HG02678 (cell line): Measurements from ENCODE around the gene CDADC1.

ENCODE experiments used
- ATAC-seq: cut with Tn5 transposase; IDR thresholded peaks from one replicate; pipeline ENCODE4 v1.9.1; 2021; ENCODE audit warnings: mild to moderate bottlenecking, moderate library complexity; ENCODE audit not compliant: unreplicated experiment

Gene CDADC1

DNA sequence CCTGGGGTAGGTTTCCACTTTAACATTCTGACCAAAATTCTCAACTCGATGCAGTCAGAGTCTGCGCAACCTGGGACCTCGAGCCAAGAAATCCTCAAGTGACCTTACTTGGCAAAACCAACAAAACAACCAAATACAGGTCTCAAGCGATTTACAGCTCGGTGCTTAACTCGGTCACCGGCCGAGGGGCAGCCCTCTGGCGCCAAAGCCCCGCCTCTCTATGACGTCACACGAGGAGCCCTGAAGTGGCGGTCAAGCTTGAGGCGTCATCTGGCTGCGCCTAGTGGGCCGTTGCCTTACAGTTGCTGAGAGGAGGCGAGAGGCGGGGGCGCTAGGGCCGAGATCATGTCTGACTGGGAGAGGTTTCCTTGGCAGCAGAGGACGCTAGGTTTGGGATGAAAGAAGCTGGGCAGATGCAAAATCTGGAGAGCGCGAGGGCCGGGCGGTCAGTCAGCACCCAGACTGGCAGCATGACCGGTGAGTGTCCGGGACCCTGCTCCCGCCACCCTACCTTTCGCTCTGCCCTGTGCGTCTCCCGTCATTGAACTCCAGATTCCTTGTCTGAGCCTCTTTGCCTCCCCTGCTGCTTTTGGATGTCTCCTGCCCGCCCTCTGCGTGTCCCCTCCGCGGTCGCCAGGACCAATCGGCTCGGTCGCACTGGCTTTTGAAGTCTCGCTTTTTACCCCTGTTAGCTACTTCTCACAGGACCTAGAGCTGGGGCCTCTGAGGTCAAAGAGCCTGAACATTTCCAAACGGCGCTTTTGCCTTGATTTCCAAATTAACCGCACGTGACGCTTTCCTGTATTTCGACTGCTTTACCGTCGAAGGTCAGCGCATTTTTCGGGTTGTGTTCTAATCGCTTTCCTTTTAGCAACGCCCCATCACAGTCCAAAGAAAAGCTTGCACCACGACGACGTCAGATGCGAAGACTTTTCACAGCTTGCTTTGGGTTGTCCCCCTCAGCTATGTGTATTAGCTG is at the start of gene CDADC1:
CDADC1 (plus strand) TSS at position 283 of the 979 bp plus-strand sequence; CDS start at position 396, 113 bp downstream.
- ATAC-seq: peak; percentile 96

DNA sequence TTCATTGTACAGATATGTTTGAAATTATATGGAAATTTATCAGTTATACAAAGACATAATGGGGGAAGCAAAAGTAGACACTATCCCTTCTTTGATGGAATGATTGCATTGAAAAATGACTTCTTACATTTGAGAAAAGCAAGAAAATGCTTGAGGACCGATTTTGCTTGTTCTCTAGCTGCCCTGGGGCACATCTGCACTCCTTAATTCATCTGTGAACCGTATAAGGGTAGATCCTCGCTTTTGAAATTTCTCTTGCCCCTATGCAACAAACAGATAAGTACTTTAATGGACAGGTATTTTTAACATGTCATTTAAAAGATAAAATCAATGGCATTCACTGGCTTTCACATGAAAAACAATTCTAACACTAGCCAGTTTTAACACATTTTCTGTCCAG is 41.1 kb upstream of the CDADC1 start:
- ATAC-seq: no peak

GRCh38 chr13:49208619-49209018 is 39.1 kb upstream of the CDADC1 start:
- no peak for ATAC-seq

DNA sequence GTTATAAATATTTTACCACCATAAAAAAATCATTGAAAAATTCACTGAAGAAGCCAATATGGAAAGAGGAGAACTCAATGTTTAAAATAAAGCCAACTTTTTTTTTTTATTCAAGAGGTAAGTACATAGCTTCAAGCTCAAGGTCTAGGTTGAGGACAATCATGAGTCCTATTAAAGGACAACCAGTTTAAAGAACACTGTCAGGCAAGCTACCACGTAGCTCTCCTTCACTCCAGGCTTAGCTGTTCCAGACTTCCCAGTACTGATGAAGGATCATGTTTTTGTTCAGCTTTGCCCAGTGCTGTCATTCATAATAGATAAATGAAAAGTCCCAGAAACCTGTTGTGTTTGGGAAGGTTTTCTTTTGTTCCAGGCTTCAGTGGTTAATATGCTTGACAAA is 37.6 kb upstream of the CDADC1 start:
- ATAC-seq: no peak

DNA sequence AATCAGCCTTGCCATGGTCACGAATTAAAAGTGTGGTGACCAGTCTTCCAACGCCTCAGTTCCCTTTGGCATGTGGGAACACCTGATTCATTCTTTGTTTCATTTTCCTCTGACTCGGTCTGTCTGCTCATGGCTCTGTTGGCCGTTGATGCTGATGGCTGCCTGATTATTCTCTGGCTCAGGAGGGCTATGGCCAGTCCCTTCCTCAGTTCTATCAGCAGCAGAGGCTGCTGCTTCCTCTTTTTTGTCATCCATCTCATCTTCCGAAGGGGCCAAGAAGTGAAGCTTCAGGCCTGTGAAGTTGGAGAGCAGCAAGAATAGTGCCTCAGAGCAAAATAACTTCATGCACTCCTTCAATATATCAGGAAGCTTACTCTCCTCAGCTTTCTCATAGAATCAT is 37.1 kb upstream of the CDADC1 start:
- no peak for ATAC-seq

- no peak for ATAC-seq
Observed at GRCh38 chr13:49213539-49213938, 34.2 kb upstream of the CDADC1 start.

GRCh38 chr13:49213997-49214916 is 33.5 kb upstream of the CDADC1 start:
- no peak for ATAC-seq

DNA sequence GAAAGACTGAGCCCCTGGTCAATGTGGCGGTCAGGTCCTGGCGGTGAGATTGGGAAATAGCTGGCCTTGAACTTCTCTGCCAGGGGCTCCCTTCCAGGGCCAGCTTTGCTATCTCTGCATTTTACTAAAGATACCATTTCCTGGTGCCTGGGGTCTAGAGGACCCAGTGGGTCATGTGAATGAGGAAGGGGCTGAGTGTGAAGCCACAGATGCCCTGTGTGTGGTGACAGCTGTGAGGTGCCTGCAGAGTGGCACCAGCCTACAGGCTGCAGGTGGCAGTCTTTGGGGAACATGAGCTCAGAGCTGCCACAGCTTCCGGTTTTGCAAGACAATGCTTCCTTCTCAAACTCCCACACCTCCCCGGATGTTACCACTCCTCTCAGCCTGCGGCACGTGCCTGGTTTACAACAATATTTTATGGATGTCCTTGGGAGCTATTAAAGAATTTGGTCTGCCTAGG is 32.8 kb upstream of the CDADC1 start:
- ATAC-seq: peak; percentile 75

GRCh38 chr13:49216334-49216733 is 31.4 kb upstream of the CDADC1 start:
- ATAC-seq: no peak

DNA sequence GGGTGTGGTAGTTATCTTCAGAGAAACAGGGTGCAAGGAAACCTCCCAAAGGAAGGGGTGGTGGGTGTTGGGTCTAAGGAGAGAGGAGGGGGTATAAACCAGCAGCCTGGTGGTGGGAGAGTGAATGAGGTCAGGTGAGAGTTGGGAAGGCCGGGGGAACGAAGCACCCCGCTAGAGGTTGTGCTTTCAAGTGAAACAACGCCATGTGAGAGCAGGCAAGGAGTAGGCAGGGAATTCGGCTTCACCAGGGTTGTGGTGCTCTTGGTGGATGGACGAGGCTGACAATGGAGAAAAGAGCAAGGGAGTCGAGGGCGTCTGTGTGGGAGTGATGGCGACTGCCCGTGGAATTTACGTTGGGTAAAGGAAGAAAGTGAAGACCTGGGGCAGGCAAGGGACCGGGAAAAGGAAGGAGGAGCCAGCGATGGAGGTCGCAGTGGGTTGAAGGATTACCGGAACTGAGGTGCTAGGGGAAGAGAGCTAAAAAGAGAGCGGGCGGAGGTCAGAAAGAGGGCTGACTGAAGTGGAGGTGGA is 29.7 kb upstream of the CDADC1 start:
- no peak for ATAC-seq

- ATAC-seq: no peak
Observed at GRCh38 chr13:49218493-49219051, 29.2 kb upstream of the CDADC1 start.

GRCh38 chr13:49219647-49220035 is 28.1 kb upstream of the CDADC1 start:
- ATAC-seq: no peak

DNA sequence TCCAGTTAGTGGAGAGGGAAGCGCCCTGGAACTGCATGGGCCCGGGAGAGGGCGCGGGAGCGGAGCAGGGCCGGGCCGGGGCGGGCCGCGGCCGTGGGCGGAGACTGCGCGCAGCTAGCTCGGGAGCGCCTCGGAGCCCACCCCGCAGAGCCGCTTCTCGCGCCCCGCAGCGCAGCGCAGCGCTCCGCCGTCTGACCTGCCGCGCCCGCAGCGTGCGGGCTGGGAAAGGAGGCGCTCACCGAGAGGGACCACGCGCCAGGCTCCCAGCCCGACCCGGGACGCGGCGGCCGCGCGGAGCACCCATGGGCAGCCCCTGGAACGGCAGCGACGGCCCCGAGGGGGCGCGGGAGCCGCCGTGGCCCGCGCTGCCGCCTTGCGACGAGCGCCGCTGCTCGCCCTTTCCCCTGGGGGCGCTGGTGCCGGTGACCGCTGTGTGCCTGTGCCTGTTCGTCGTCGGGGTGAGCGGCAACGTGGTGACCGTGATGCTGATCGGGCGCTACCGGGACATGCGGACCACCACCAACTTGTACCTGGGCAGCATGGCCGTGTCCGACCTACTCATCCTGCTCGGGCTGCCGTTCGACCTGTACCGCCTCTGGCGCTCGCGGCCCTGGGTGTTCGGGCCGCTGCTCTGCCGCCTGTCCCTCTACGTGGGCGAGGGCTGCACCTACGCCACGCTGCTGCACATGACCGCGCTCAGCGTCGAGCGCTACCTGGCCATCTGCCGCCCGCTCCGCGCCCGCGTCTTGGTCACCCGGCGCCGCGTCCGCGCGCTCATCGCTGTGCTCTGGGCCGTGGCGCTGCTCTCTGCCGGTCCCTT is 27.5 kb upstream of the CDADC1 start, which contains the start of gene MLNR:
MLNR (plus strand) TSS at position 303 of the 820 bp plus-strand sequence; CDS start at position 303, 0 bp downstream.
- no peak for ATAC-seq

- ATAC-seq: no peak
Observed at GRCh38 chr13:49220856-49221589, 26.7 kb upstream of the CDADC1 start.

- no peak for ATAC-seq
Observed at GRCh38 chr13:49221590-49221965, 26.1 kb upstream of the CDADC1 start.

GRCh38 chr13:49225223-49226042 is 22.3 kb upstream of the CDADC1 start:
- no peak for ATAC-seq

- no peak for ATAC-seq
Observed at GRCh38 chr13:49226613-49227012, 21.1 kb upstream of the CDADC1 start.

DNA sequence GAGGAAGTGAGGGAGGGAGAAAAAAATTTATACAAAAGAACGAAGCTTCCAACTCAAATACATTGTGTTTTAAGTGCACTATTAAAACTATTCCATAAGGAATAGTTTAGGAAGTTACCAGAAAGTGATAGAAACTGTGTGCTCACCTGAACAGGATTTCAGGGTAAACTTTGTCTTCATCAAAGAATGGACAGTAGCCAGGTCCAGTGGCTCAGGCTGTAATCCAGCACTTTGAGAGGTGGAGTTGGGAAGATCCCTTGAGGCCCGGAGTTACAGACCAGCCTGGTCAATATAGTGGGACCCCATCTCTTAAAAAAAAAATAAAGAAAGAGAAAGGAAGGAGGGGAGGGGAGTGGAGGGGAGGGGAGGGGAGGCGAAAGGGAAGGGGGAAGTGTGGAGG is 13.0 kb upstream of the CDADC1 start:
- ATAC-seq: no peak
